OCI-LY7 (cell line): Measurements from ENCODE around the gene ELMOD3. TPM values are rescaled to one million over a fixed set of nuclear protein-coding genes. Genes with fewer than 3 reads are reported as not detected.

Experiments
- BruUV-seq: library from RNA; stranded (reverse); fragments of 400-500 nt; replicated peaks from 2 replicates; lab custom pipeline; 2021; lab: Mats Ljungman, UMichigan
- CTCF ChIA-PET: fragments of 300-600 bp; sonication (Branson Sonifier 250); formaldehyde crosslinking; loops from one replicate; lab custom pipeline; 2022; ENCODE audit warnings: antibody characterized with exemption; ENCODE audit not compliant: unreplicated experiment; lab: Charles Lee
- POLR2A ChIA-PET: fragments of 300-600 bp; sonication (Branson Sonifier 250); formaldehyde crosslinking; loops from one replicate; lab custom pipeline; 2022; ENCODE audit warnings: antibody characterized with exemption; lab: Charles Lee
- DNase-seq: peaks from one replicate; pipeline ENCODE4 v3.0.0-alpha.2; 2015; ENCODE audit warnings: low spot score
- H2AFZ ChIP-seq: fragments of 200-600 bp; sonication (generic), shearing (Covaris generic); 2 replicates; pipeline ENCODE4 v1.6.1; 2014; ENCODE audit warnings: mild to moderate bottlenecking, antibody characterized with exemption, low read length, moderate library complexity
- H3K27ac ChIP-seq: fragments of 200-600 bp; sonication (generic); 2 replicates; pipeline ENCODE4 v1.5.1; 2014; ENCODE audit warnings: mixed run types, low read depth, mild to moderate bottlenecking, moderate library complexity, low read length, inconsistent platforms; ENCODE audit not compliant: poor library complexity, severe bottlenecking
- H3K36me3 ChIP-seq: fragments of 200-600 bp; sonication (generic); 2 replicates; pipeline ENCODE4 v1.6.1; 2014; ENCODE audit warnings: mild to moderate bottlenecking, antibody characterized with exemption, low read length, moderate library complexity, mixed read lengths; ENCODE audit not compliant: insufficient read depth
- H3K4me1 ChIP-seq: fragments of 200-600 bp; sonication (generic); 2 replicates; pipeline ENCODE4 v1.5.1; 2014; ENCODE audit warnings: mild to moderate bottlenecking, low read length; ENCODE audit not compliant: insufficient read depth, poor library complexity, severe bottlenecking
- H3K4me2 ChIP-seq: fragments of 200-600 bp; sonication (generic); 2 replicates; pipeline ENCODE4 v1.6.1; 2014; ENCODE audit warnings: mild to moderate bottlenecking, low read length
- H3K4me3 ChIP-seq: fragments of 200-600 bp; sonication (generic); 2 replicates; pipeline ENCODE4 v1.5.1; 2014; ENCODE audit warnings: mild to moderate bottlenecking, low read depth, low read length; ENCODE audit not compliant: poor library complexity, severe bottlenecking
- H3K79me2 ChIP-seq: fragments of 200-600 bp; sonication (generic); 2 replicates; pipeline ENCODE4 v1.6.1; 2016; ENCODE audit warnings: low read depth, mild to moderate bottlenecking, low read length, moderate library complexity, mixed read lengths; ENCODE audit not compliant: insufficient read depth
- H3K9me2 ChIP-seq: fragments of 200-600 bp; sonication (generic); 2 replicates; pipeline ENCODE4 v1.6.1; 2016; ENCODE audit warnings: mild to moderate bottlenecking, low read length, mixed read lengths; ENCODE audit not compliant: insufficient read depth
- H3K9me3 ChIP-seq: fragments of 200-600 bp; sonication (generic); 2 replicates; pipeline ENCODE4 v1.6.1; 2014; ENCODE audit warnings: mild to moderate bottlenecking, mixed run types, low read length, mixed read lengths
- H4K20me1 ChIP-seq: fragments of 200-600 bp; sonication (generic); 2 replicates; pipeline ENCODE4 v1.6.1; 2014; ENCODE audit warnings: mild to moderate bottlenecking, antibody characterized with exemption, low read length, moderate library complexity, mixed read lengths; ENCODE audit not compliant: insufficient read depth
- CTCF ChIP-seq: fragments of 200-600 bp; sonication (generic); conservative IDR thresholded peaks from 2 replicates; pipeline ENCODE4 v1.5.1; 2014; ENCODE audit warnings: mild to moderate bottlenecking, antibody characterized with exemption, low read length, moderate library complexity, mixed read lengths
- EZH2phosphoT487 ChIP-seq: fragments of 200-600 bp; sonication (generic); IDR thresholded peaks from 2 replicates; pipeline ENCODE4 v1.6.1; 2018; ENCODE audit warnings: low read depth, borderline replicate concordance, mild to moderate bottlenecking, mixed run types, antibody characterized with exemption, low read length, moderate library complexity, mixed read lengths
- intact Hi-C: fragments of 100-400 bp; cut with micrococcal nuclease; formaldehyde crosslinking; loops from one replicate; pipeline ENCODE4 v1.10.0; 2022; ENCODE audit not compliant: unreplicated experiment
- total RNA-seq, 2 experiments: library from RNA; depleted of rRNA in 1 of 2; stranded (reverse); fragments of >200 nt in 1 of 2; shearing (Covaris generic) in 1 of 2; gene quantifications; 2 replicates each; pipeline ENCODE4 v1.2.3, GENCODE V29; 2014 to 2022

ELMOD3 gene
- total RNA-seq, 2 experiments from 2014 or later = 12.0 to 18.5 TPM

DNA sequence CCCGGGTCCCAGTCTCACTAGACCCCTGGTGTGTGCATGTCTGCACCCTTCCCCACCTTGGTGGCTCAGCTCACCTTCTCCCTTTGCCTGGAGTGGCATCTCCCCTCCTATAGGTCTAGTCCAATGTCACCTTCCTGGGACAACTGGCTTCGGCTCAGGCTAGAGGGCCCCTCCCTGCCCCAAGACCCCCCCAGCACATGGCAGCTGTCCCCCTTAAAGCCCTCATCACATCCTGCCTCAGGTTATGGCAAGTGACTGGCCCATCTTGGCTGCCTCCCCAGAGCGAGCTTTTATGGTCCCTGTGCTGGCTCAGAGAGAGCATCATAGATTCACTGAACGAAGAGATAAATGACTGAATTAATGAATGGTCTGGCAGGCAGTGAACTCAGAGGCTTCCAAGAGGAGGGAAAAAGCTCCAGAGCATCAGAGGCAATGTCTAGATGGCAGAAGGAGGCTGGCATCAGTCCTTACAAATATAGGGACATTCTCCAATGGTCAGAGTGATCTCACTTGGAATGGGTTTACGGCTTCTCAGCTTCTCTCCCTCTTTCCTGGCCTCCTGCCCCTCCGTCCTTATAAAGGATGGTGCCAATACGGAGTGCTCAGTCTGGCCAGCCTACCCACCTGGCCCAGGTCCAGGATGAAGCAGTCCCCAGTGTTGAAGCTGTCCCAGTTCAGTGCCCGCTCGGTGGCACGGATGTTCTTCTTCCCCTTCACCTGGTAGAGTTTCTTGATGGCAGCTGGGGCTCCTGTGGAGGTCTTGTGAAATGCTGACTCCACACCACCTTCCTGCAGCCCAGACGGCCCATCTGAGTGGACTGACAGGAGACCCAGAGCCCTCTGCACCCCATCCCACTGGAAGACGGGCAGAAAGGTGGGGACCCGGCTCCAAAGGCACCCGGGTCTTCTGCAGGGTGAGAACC is 46.2 kb downstream of the ELMOD3 start:
- POLR2A ChIA-PET = no interaction called here
- DNase-seq = no peak
- Histone ChIP-seq H3K27ac (no peak overlapping the region), H3K79me2 (no peaks in the 10 kb centered on the region), H3K9me2 (no peaks in the 10 kb centered on the region), H3K4me2 (no peak overlapping the region), H2AFZ (no peak overlapping the region), H3K4me1 (no peaks in the 10 kb centered on the region), H3K36me3 (no peaks in the 10 kb centered on the region), H3K9me3 (peaks cover 12% of the 10 kb centered on the region; the same call in 1 of the 2 replicates), H3K4me3 (no peak overlapping the region), H4K20me1 (no peaks in the 10 kb centered on the region)
- CTCF ChIA-PET = no interaction called here
- BruUV-seq = no TSS peak
- intact Hi-C loops = no loop called here
- TF ChIP-seq CTCF = no peak
- no peak for TF ChIP-seq EZH2phosphoT487

GRCh38 chr2:85401464-85401805 is 46.9 kb downstream of the ELMOD3 start:
- Histone ChIP-seq H3K9me3 (peaks cover 12% of the 10 kb centered on the region; the same call in 1 of the 2 replicates), H3K4me1 (no peaks in the 10 kb centered on the region), H3K27ac (no peak overlapping the region), H3K4me2 (no peak overlapping the region), H3K36me3 (no peaks in the 10 kb centered on the region), H3K9me2 (no peaks in the 10 kb centered on the region), H3K79me2 (no peaks in the 10 kb centered on the region), H4K20me1 (no peaks in the 10 kb centered on the region), H3K4me3 (no peak overlapping the region), H2AFZ (no peak overlapping the region)
- CTCF ChIA-PET = no interaction called here
- no peak for DNase-seq
- no TSS peak for BruUV-seq
- TF ChIP-seq CTCF = no peak
- no peak for TF ChIP-seq EZH2phosphoT487
- intact Hi-C loops = no loop called here
- POLR2A ChIA-PET = no interaction called here

DNA sequence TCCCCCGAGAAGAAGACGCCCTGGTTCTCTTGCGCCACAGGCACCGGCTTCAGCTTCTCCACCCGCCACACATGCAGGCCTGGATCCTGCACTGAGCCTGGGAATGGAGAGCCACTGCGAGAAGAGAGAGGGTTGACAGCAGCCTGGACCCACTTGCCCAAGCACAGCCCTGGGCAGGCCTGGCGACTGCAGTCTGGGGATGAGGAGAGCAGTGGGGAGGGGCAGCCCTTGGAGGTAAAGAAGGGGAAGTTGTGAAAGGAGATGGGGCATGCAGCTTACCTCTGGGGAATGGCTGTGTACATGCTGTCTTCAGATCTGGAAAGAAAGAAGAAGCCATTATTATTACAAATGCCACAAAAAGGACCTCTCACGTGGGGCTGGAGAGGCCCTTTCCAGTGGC is 47.3 kb downstream of the ELMOD3 start:
- H3K9me2 ChIP-seq = no peaks in the 10 kb centered on the region
- POLR2A ChIA-PET = no interaction called here
- H4K20me1 ChIP-seq = no peaks in the 10 kb centered on the region
- no peak overlapping the region for H2AFZ ChIP-seq
- peaks cover 12% of the 10 kb centered on the region; the same call in 1 of the 2 replicates for H3K9me3 ChIP-seq
- TF ChIP-seq EZH2phosphoT487 (no peak), CTCF (no peak)
- intact Hi-C loops = no loop called here
- BruUV-seq = no TSS peak
- no peaks in the 10 kb centered on the region for H3K36me3 ChIP-seq
- CTCF ChIA-PET = no interaction called here
- H3K79me2 ChIP-seq = no peaks in the 10 kb centered on the region
- no peak overlapping the region for H3K27ac ChIP-seq
- H3K4me2 ChIP-seq = no peak overlapping the region
- no peaks in the 10 kb centered on the region for H3K4me1 ChIP-seq
- DNase-seq = no peak
- no peak overlapping the region for H3K4me3 ChIP-seq
